Esophagus muscularis mucosa (tissue), 3 donors: Measurements from ENCODE around the gene DNAJB12.

Experiments used
- CTCF ChIP-seq, 3 experiments: fragments of 200-600 bp in 2 of 3; fragments of 450-650 bp in 1 of 3; sonication (generic) in 2 of 3; IDR thresholded peaks; one replicate each; pipeline ENCODE4 v1.5.1; 2017 to 2019; ENCODE audit warnings: antibody characterized with exemption in 3 of 3, mild to moderate bottlenecking in 2 of 3, moderate library complexity in 1 of 3
- POLR2A ChIP-seq: fragments of 450-650 bp; IDR thresholded peaks from one replicate; pipeline ENCODE4 v1.6.1; 2017; ENCODE audit warnings: antibody characterized with exemption, moderate library complexity, mild to moderate bottlenecking, low read depth
- POLR2AphosphoS5 ChIP-seq, 2 donors: sonication (generic); formaldehyde crosslinking; IDR thresholded peaks; one replicate each; pipeline ENCODE4 v1.6.1; 2017; ENCODE audit warnings: antibody characterized with exemption in 2 of 2

GRCh38 chr10:72379062-72379461, 24.3 kb upstream of the DNAJB12 start:
- no peak for TF ChIP-seq POLR2A
- TF ChIP-seq CTCF (IDR thresholded peaks at IDR 0.05), result no peak
- no peak for TF ChIP-seq POLR2AphosphoS5 (IDR thresholded peaks at IDR 0.05)
